Panc1 (cell line): ENCODE measurements around the gene SEMA4D. TPM values are rescaled to one million over a fixed set of nuclear protein-coding genes. Genes with fewer than 3 reads are reported as not detected.

Experiments used
- ATAC-seq: fragments of 200-7000 bp; cut with Tn5 transposase; 2 replicates; pipeline ENCODE4 v1.9.1; 2020; ENCODE audit warnings: mild to moderate bottlenecking, moderate library complexity
- BruUV-seq: library from RNA; stranded (reverse); fragments of 400-500 nt; replicated peaks from 2 replicates; lab custom pipeline; 2021; lab: Mats Ljungman, UMichigan
- CTCF ChIA-PET: fragments of 300-600 bp; sonication (Branson Sonifier 250); formaldehyde crosslinking; loops from one replicate; lab custom pipeline; 2022; ENCODE audit warnings: antibody characterized with exemption; lab: Charles Lee
- POLR2A ChIA-PET: fragments of 300-600 bp; sonication (Branson Sonifier 250); formaldehyde crosslinking; loops from one replicate; lab custom pipeline; 2022; ENCODE audit warnings: antibody characterized with exemption; lab: Charles Lee
- DNase-seq: peaks from one replicate; pipeline ENCODE4 v3.0.0-alpha.2; 2010; ENCODE audit warnings: low read depth, low spot score
- H3K27ac ChIP-seq: 2 replicates; pipeline ENCODE4 v1.5.1; 2011; ENCODE audit warnings: mild to moderate bottlenecking, low read length, inconsistent platforms
- H3K27me3 ChIP-seq: fragments of 200-500 bp; sonication (Bioruptor generic); 2 replicates; pipeline ENCODE4 v1.6.0; 2014; ENCODE audit warnings: low read length, inconsistent platforms; ENCODE audit not compliant: control insufficient read depth, insufficient read depth
- H3K36me3 ChIP-seq: fragments of 200-500 bp; sonication (Bioruptor generic); 2 replicates; pipeline ENCODE4 v1.5.1; 2014; ENCODE audit warnings: inconsistent platforms, mild to moderate bottlenecking, low read length, moderate library complexity; ENCODE audit not compliant: control insufficient read depth, insufficient read depth
- H3K4me1 ChIP-seq: 2 replicates; pipeline ENCODE4 v1.5.1; 2011; ENCODE audit warnings: inconsistent platforms, mild to moderate bottlenecking, low read length, moderate library complexity; ENCODE audit not compliant: control insufficient read depth, insufficient read depth
- H3K4me3 ChIP-seq, 2 experiments: 2 replicates each; pipeline ENCODE4 v1.5.1; 2011 to 2012; ENCODE audit warnings: low read depth in 2 of 2, low read length in 2 of 2, mild to moderate bottlenecking in 2 of 2, inconsistent platforms in 1 of 2, moderate library complexity in 1 of 2
- H3K9me3 ChIP-seq: fragments of 200-500 bp; sonication (Bioruptor generic); 2 replicates; pipeline ENCODE4 v1.5.1; 2014; ENCODE audit warnings: low read depth, mild to moderate bottlenecking, inconsistent platforms, low read length, moderate library complexity; ENCODE audit not compliant: control insufficient read depth, insufficient read depth
- POLR2AphosphoS5 ChIP-seq: IDR thresholded peaks from 2 replicates; pipeline ENCODE4 v1.6.1; 2012; ENCODE audit warnings: mild to moderate bottlenecking, low read depth, low read length, moderate library complexity
- REST ChIP-seq, 2 experiments: IDR thresholded peaks; 2 replicates each; pipeline ENCODE4 v1.6.1; 2011 to 2012; ENCODE audit warnings: low read depth in 2 of 2, control low read depth in 1 of 2, low read length in 1 of 2, mild to moderate bottlenecking in 1 of 2, moderate library complexity in 1 of 2; ENCODE audit not compliant: insufficient read depth in 1 of 2
- SIN3A ChIP-seq: IDR thresholded peaks from 2 replicates; pipeline ENCODE4 v1.6.1; 2012; ENCODE audit warnings: low read depth, mild to moderate bottlenecking, low read length, moderate library complexity, borderline replicate concordance; ENCODE audit not compliant: insufficient read depth
- TCF7L2 ChIP-seq: IDR thresholded peaks from 2 replicates; pipeline ENCODE4 v1.6.1; 2011; ENCODE audit warnings: mild to moderate bottlenecking, low read depth, low read length, inconsistent platforms
- in situ Hi-C: cut with HindIII; loops from 2 replicates; pipeline ENCODE4 v1.10.0; 2016; ENCODE audit warnings: low sequenced_read_pairs, low pct_unique_long_range_greater_than_20kb
- intact Hi-C: fragments of 100-400 bp; cut with micrococcal nuclease; formaldehyde crosslinking; loops from one replicate; pipeline ENCODE4 v1.10.0; 2022; ENCODE audit not compliant: unreplicated experiment
- total RNA-seq: library from RNA; stranded (reverse); gene quantifications from one replicate; pipeline ENCODE4 v1.2.1, GENCODE V29; 2021; ENCODE audit not compliant: unreplicated experiment
- TF ChIP-seq, protein P1 (sequence below): fragments of 450-650 bp; IDR thresholded peaks from 2 replicates; pipeline ENCODE4 v1.5.1; 2017; ENCODE audit warnings: mild to moderate bottlenecking

SEMA4D gene
- total RNA-seq, 1 experiment from 2014 or later: 6.5 TPM

GRCh38 chr9:89505911-89506310 is 8.0 kb upstream of the SEMA4D start:
- no TSS peak for BruUV-seq
- Histone ChIP-seq H3K27ac (no peak overlapping the region), H3K27me3 (no peaks in the 10 kb centered on the region), H3K9me3 (no peaks in the 10 kb centered on the region), H3K36me3 (no peaks in the 10 kb centered on the region), H3K4me3 (no peak overlapping the region), H3K4me1 (no peaks in the 10 kb centered on the region)
- ChIA-PET POLR2A (no interaction called here), CTCF (no interaction called here)
- DNase-seq: no peak
- intact Hi-C loops (no loop called here), in situ Hi-C loops (no loop called here)
- no peak for ATAC-seq
- TF ChIP-seq POLR2AphosphoS5 (no peak), REST (IDR thresholded peaks at IDR 0.05; ENCODE audit: insufficient read depth in 1 of 2, low read depth in 2 of 2, low read length in 1 of 2) (no peak), TCF7L2 (no peak), SIN3A (no peak)
- TF ChIP-seq, protein P1, sequence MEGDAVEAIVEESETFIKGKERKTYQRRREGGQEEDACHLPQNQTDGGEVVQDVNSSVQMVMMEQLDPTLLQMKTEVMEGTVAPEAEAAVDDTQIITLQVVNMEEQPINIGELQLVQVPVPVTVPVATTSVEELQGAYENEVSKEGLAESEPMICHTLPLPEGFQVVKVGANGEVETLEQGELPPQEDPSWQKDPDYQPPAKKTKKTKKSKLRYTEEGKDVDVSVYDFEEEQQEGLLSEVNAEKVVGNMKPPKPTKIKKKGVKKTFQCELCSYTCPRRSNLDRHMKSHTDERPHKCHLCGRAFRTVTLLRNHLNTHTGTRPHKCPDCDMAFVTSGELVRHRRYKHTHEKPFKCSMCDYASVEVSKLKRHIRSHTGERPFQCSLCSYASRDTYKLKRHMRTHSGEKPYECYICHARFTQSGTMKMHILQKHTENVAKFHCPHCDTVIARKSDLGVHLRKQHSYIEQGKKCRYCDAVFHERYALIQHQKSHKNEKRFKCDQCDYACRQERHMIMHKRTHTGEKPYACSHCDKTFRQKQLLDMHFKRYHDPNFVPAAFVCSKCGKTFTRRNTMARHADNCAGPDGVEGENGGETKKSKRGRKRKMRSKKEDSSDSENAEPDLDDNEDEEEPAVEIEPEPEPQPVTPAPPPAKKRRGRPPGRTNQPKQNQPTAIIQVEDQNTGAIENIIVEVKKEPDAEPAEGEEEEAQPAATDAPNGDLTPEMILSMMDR: no peak

GRCh38 chr9:89505048-89505447 is 7.1 kb upstream of the SEMA4D start:
- POLR2A ChIA-PET: no interaction called here
- no peak overlapping the region for H3K4me3 ChIP-seq
- intact Hi-C loops (no loop called here), in situ Hi-C loops (no loop called here)
- CTCF ChIA-PET: no interaction called here
- H3K4me1 ChIP-seq: no peaks in the 10 kb centered on the region
- TF ChIP-seq REST (IDR thresholded peaks at IDR 0.05; ENCODE audit: insufficient read depth in 1 of 2, low read depth in 2 of 2, low read length in 1 of 2) (no peak), POLR2AphosphoS5 (no peak), TCF7L2 (no peak)
- TF ChIP-seq, protein P1: no peak
- no peak for DNase-seq
- H3K36me3 ChIP-seq: no peaks in the 10 kb centered on the region
- no peak overlapping the region for H3K27ac ChIP-seq
- no peaks in the 10 kb centered on the region for H3K27me3 ChIP-seq
- no peak for ATAC-seq
- no TSS peak for BruUV-seq
- no peaks in the 10 kb centered on the region for H3K9me3 ChIP-seq
